Endothelial cell of umbilical vein (primary cell): ENCODE results near the gene SERPINA6. TPM values are rescaled to one million over a fixed set of nuclear protein-coding genes. Genes with fewer than 3 reads are reported as not detected.

Experiments
- BruUV-seq: library from RNA; stranded (reverse); fragments of 400-500 nt; replicated peaks from 2 replicates; lab custom pipeline; 2021; lab: Mats Ljungman, UMichigan
- CTCF ChIA-PET: fragments of 300-600, 350-600 bp; sonication (Branson Sonifier 250); formaldehyde crosslinking; loops from one replicate; lab custom pipeline; 2021; ENCODE audit warnings: antibody characterized with exemption, inconsistent platforms; lab: Charles Lee
- POLR2A ChIA-PET: fragments of 300-600, 350-600 bp; sonication (Branson Sonifier 250); formaldehyde crosslinking; loops from one replicate; lab custom pipeline; 2021; ENCODE audit warnings: antibody characterized with exemption, inconsistent platforms; lab: Charles Lee
- DNase-seq: peaks from one replicate; pipeline ENCODE4 v3.0.0-alpha.2; 2011; ENCODE audit warnings: low read depth, low spot score
- FAIRE-seq: peaks from 2 replicates; lab custom pipeline; 2011; peaks lifted over from hg19 to GRCh38; lab: Jason Lieb, UNC
- H2AFZ ChIP-seq: 2 replicates; pipeline ENCODE4 v1.6.0; 2012; ENCODE audit warnings: low read depth, low read length, control low read depth, inconsistent platforms
- H3K27ac ChIP-seq: 2 replicates; pipeline ENCODE4 v1.5.1; 2011; ENCODE audit warnings: low read depth, mild to moderate bottlenecking, control low read depth, low read length, moderate library complexity; ENCODE audit not compliant: insufficient read depth
- H3K27me3 ChIP-seq, 2 experiments: 2 replicates each; pipeline versions ENCODE4 v1.6.0 to v1.6.1; 2011; ENCODE audit warnings: low read length in 2 of 2, mixed read lengths in 1 of 2; ENCODE audit not compliant: control insufficient read depth in 2 of 2, insufficient read depth in 2 of 2
- H3K36me3 ChIP-seq, 2 experiments: 2 replicates in 1 of 2; 3 replicates in 1 of 2; pipeline ENCODE4 v1.5.1; 2011; ENCODE audit warnings: low read length in 2 of 2, mild to moderate bottlenecking in 1 of 2, moderate library complexity in 1 of 2; ENCODE audit not compliant: control insufficient read depth in 2 of 2, insufficient read depth in 2 of 2; ENCODE audit errors: extremely low read depth in 1 of 2
- H3K4me1 ChIP-seq: 3 replicates; pipeline ENCODE4 v1.5.1; 2011; ENCODE audit warnings: mild to moderate bottlenecking, low read length; ENCODE audit not compliant: control insufficient read depth, insufficient read depth; ENCODE audit errors: extremely low read depth
- H3K4me2 ChIP-seq: 2 replicates; pipeline ENCODE4 v1.6.1; 2011; ENCODE audit warnings: low read length, control low read depth, mixed read lengths; ENCODE audit not compliant: insufficient read depth
- H3K4me3 ChIP-seq, 3 experiments: fragments of 200-600 bp in 1 of 3; sonication (generic), shearing (Covaris generic) in 1 of 3; replicated peaks in 1 of 3; 2 replicates each; pipeline ENCODE4 v1.5.1; 2011 to 2016; ENCODE audit warnings: control low read depth in 3 of 3, low read length in 3 of 3, mild to moderate bottlenecking in 2 of 3, inconsistent platforms in 1 of 3, low read depth in 1 of 3, moderate library complexity in 1 of 3; ENCODE audit not compliant: insufficient read depth in 1 of 3
- H3K79me2 ChIP-seq: 2 replicates; pipeline ENCODE4 v1.6.0; 2012; ENCODE audit warnings: low read length, inconsistent platforms; ENCODE audit not compliant: control insufficient read depth, insufficient read depth
- H3K9ac ChIP-seq: replicated peaks from 2 replicates; pipeline ENCODE3; 2011; ENCODE audit warnings: low read length, control low read depth; ENCODE audit not compliant: insufficient read depth; ENCODE audit errors: extremely low read depth
- H3K9me1 ChIP-seq: replicated peaks from 3 replicates; pipeline ENCODE4 v1.6.0; 2011; ENCODE audit warnings: mild to moderate bottlenecking, low read length; ENCODE audit not compliant: control insufficient read depth, insufficient read depth; ENCODE audit errors: extremely low read depth
- H3K9me3 ChIP-seq: replicated peaks from 2 replicates; pipeline ENCODE4 v1.5.1; 2012; ENCODE audit warnings: low read length, inconsistent platforms; ENCODE audit not compliant: control insufficient read depth, insufficient read depth
- H4K20me1 ChIP-seq: replicated peaks from 2 replicates; pipeline ENCODE3; 2011; ENCODE audit warnings: mild to moderate bottlenecking, low read length; ENCODE audit not compliant: control insufficient read depth, insufficient read depth; ENCODE audit errors: extremely low read depth
- CTCF ChIP-seq, 2 donors: IDR thresholded peaks; 1 replicate in 1 of 2; 2 replicates in 1 of 2; pipeline ENCODE4 v1.5.1; 2011; ENCODE audit warnings: low read length in 2 of 2, mild to moderate bottlenecking in 2 of 2, moderate library complexity in 2 of 2, control low read depth in 1 of 2, inconsistent platforms in 1 of 2, low read depth in 1 of 2; ENCODE audit not compliant: insufficient read depth in 1 of 2; ENCODE audit errors: extremely low read depth in 1 of 2
- EZH2 ChIP-seq: IDR thresholded peaks from 2 replicates; pipeline ENCODE4 v1.6.1; 2012; ENCODE audit warnings: borderline replicate concordance, low read depth, mild to moderate bottlenecking, moderate library complexity, low read length, inconsistent platforms; ENCODE audit not compliant: severe bottlenecking
- FOS ChIP-seq: IDR thresholded peaks from 2 replicates; pipeline ENCODE4 v1.6.1; 2011; ENCODE audit warnings: mild to moderate bottlenecking, low read length, moderate library complexity, borderline replicate concordance; ENCODE audit not compliant: insufficient read depth
- GATA2 ChIP-seq: IDR thresholded peaks from 2 replicates; pipeline ENCODE4 v1.7.0; 2011; ENCODE audit warnings: low read depth, mild to moderate bottlenecking, moderate library complexity, mixed read lengths, low read length; ENCODE audit not compliant: insufficient read length, insufficient read depth
- JUN ChIP-seq: IDR thresholded peaks from 2 replicates; pipeline ENCODE4 v1.6.1; 2011; ENCODE audit warnings: borderline replicate concordance, low read depth; ENCODE audit not compliant: insufficient read length, insufficient read depth
- MAX ChIP-seq: IDR thresholded peaks from 2 replicates; pipeline ENCODE4 v1.6.1; 2011; ENCODE audit not compliant: insufficient read depth, insufficient read length
- MYC ChIP-seq: IDR thresholded peaks from one replicate; pipeline ENCODE4 v1.6.1; 2011; ENCODE audit warnings: mild to moderate bottlenecking, low read depth, low read length
- POLR2A ChIP-seq: IDR thresholded peaks from 2 replicates; pipeline ENCODE4 v1.6.1; 2012; ENCODE audit warnings: low read depth, mild to moderate bottlenecking, control low read depth, low read length
- POLR2AphosphoS5 ChIP-seq: IDR thresholded peaks from 2 replicates; pipeline ENCODE4 v1.6.1; 2012; ENCODE audit warnings: low read depth, mild to moderate bottlenecking, control low read depth, low read length, moderate library complexity; ENCODE audit not compliant: insufficient read depth
- dilution Hi-C: fragments of 300-500 bp; cut with MboI; formaldehyde crosslinking; loops from one replicate; pipeline ENCODE4 v1.15.0; 2019; ENCODE audit warnings: low sequenced_read_pairs; ENCODE audit not compliant: extremely low pct_ligation_motif_present
- intact Hi-C: fragments of 100-400 bp; cut with micrococcal nuclease; formaldehyde crosslinking; loops from one replicate; pipeline ENCODE4 v1.10.0; 2022
- polyA plus RNA-seq, 4 experiments: library from polyadenylated mRNA; depleted of rRNA in 3 of 4; stranded (reverse) in 3 of 4; unstranded in 1 of 4; fragments of >200 nt; gene quantifications; 2 replicates each; pipeline versions ENCODE4 v1.2.1 to v1.2.3, GENCODE V29; 2011 to 2012; ENCODE audit warnings: missing spikeins in 1 of 4
- total RNA-seq: library from RNA; stranded (reverse); gene quantifications from 2 replicates; pipeline ENCODE4 v1.2.3, GENCODE V29; 2021

SERPINA6 gene
- total and polyA plus RNA-seq, 2 donors (not counting 3 experiments of a cell fraction or from before 2014, with no cell fraction given): not detected

GRCh38 chr14:94362614-94363133 lies 39.5 kb upstream of the SERPINA6 start:
- Histone ChIP-seq H3K36me3 (no peaks in the 10 kb centered on the region), H3K27me3 (no peaks in the 10 kb centered on the region), H3K9me1 (no peaks in the 10 kb centered on the region), H3K79me2 (no peaks in the 10 kb centered on the region), H3K4me3 (no peak overlapping the region), H2AFZ (no peak overlapping the region), H4K20me1 (no peaks in the 10 kb centered on the region), H3K27ac (no peak overlapping the region), H3K4me1 (no peaks in the 10 kb centered on the region), H3K9me3 (no peaks in the 10 kb centered on the region), H3K9ac (no peak overlapping the region), H3K4me2 (no peak overlapping the region)
- FAIRE-seq: no peak
- intact Hi-C loops (loop anchor here (1.0 kb wide), 1 partner anchor 18 kb away; no protein-coding TSS in a partner anchor), dilution Hi-C loops (no loop called here)
- ChIA-PET CTCF (no interaction called here), POLR2A (no interaction called here)
- no peak for DNase-seq
- BruUV-seq: no TSS peak
- no peak for TF ChIP-seq JUN
- TF ChIP-seq EZH2: no peak
- TF ChIP-seq MYC: no peak
- no peak for TF ChIP-seq FOS
- no peak for TF ChIP-seq GATA2
- TF ChIP-seq CTCF (IDR thresholded peaks at IDR 0.05; ENCODE audit: extremely low read depth in 1 of 2, insufficient read depth in 1 of 2, low read depth in 1 of 2, low read length in 2 of 2): no peak
- no peak for TF ChIP-seq POLR2A
- TF ChIP-seq POLR2AphosphoS5: no peak
- no peak for TF ChIP-seq MAX
